Pancreas (tissue), 10 donors: ENCODE measurements around the gene NLGN2. TPM values are rescaled to one million over a fixed set of nuclear protein-coding genes. Genes with fewer than 3 reads are reported as not detected.
"Not testable (repeated sequence)": the region's sequence is repeated elsewhere in the genome, so short reads cannot be mapped to it uniquely, and the experiment has no call there.

Source experiments
- ATAC-seq, 4 donors: fragments of 200-7000 bp; cut with Tn5 transposase; one replicate each; pipeline versions ENCODE4 v1.8.0 to v1.9.1; 2020; ENCODE audit warnings: mild to moderate bottlenecking in 4 of 4, moderate library complexity in 4 of 4
- DNase-seq, 6 donors: peaks; one replicate each; pipeline ENCODE4 v3.0.0-alpha.2; 2020
- FAIRE-seq: peaks from 2 replicates; lab custom pipeline; 2012; peaks lifted over from hg19 to GRCh38; lab: Jason Lieb, UNC
- H3K27ac ChIP-seq, 4 donors: fragments of 200-600 bp; sonication (generic); 1 replicate in 3 of 4; 2 replicates in 1 of 4; pipeline versions ENCODE4 v1.5.0 to v1.8.0; 2020
- H3K27me3 ChIP-seq, 4 donors: fragments of 200-600 bp; one replicate each; pipeline ENCODE4 v1.8.0; 2021
- H3K36me3 ChIP-seq, 3 donors: fragments of 200-600 bp; sonication (generic) in 1 of 3; one replicate each; pipeline versions ENCODE4 v1.5.0 to v1.8.0; 2020 to 2021
- H3K4me1 ChIP-seq, 3 donors: fragments of 200-600 bp; one replicate each; pipeline ENCODE4 v1.8.0; 2021
- H3K4me3 ChIP-seq, 4 donors: fragments of 200-600 bp; sonication (generic) in 2 of 4; one replicate each; pipeline versions ENCODE4 v1.5.0 to v1.8.0; 2020 to 2021
- H3K9me3 ChIP-seq, 4 donors: fragments of 200-600 bp; one replicate each; pipeline ENCODE4 v1.8.0; 2021
- CTCF ChIP-seq, 4 donors: fragments of 200-600 bp; sonication (generic) in 3 of 4; IDR thresholded peaks; one replicate each; pipeline versions ENCODE4 v1.5.0 to v1.8.0; 2021; ENCODE audit warnings: antibody characterized with exemption in 4 of 4
- WGBS, 2 donors: extraction: QIAGEN DNeasy Blood & Tissue Kit; methylation state at CpG; one replicate each; pipeline ENCODE4 v1.1.7; 2013; 5-methylcytosine and 5-hydroxymethylcytosine counted together
- intact Hi-C, 3 donors: fragments of 100-400 bp; cut with DNase I; formaldehyde crosslinking; loops; one replicate each; pipeline versions ENCODE4 v1.11.1 to v1.14.2; 2022
- polyA plus RNA-seq, 2 donors: library from polyadenylated mRNA; stranded (reverse); fragments of 200-250 nt; gene quantifications; one replicate each; pipeline ENCODE4 v1.2.3, GENCODE V29; 2013
- total RNA-seq, 6 donors: library from RNA; stranded (reverse); fragmentation: NEBNext Ultra II Directional in 4 of 6; extraction: Animal tissue kit (Norgen Biotek cat#: 25700) in 4 of 6; gene quantifications; one replicate each; pipeline versions ENCODE4 v1.2.1 to v1.2.4, GENCODE V29; 2021 to 2023
- donor health status: healthy with polysubstance abuse.
- donor health status: DM: no; HTN: no; CAD: no; lungs with moderate emphysema.
- donor health status: DM: no; HTN: no; CAD: no.
- donor health status: control.
- donor health status: control.
- donor health status: Bipolar disorder and iron deficiency.
- donor health status: DM: yes; HTN: yes; CAD: no.
- donor health status: DM: no; HTN: no; CAD: no.
- donor health status: DM: no; HTN: no; CAD: no.
- donor health status: DM: yes; HTN: yes; CAD: no.

NLGN2 gene
- total RNA-seq (1 to 10 TPM; 2.9 to 8.4 (median 4.5) TPM), polyA plus RNA-seq (10 to 100 TPM in 1 of 2 donors, 1 to 10 TPM in 1; 7.4 to 13.7 TPM)

- ATAC-seq = no peak
- no peak within 1 kb of the TSS for H3K4me3 ChIP-seq
- FAIRE-seq = no peak
- peak in 1 of 6 donors; percentile 33 for DNase-seq
- 52 to 69% methylated on average over 9 to 11 of the region's 12 CpGs for WGBS, 2 donors
- no peak for TF ChIP-seq CTCF (IDR thresholded peaks at IDR 0.05)
- H3K36me3 ChIP-seq = no peaks in the 10 kb centered on the region
- no peaks in the 10 kb centered on the region for H3K9me3 ChIP-seq
- no peak within 1 kb of the TSS for H3K27ac ChIP-seq
- intact Hi-C loops = no loop called here
- peaks cover 2 to 6% (median 5%) of the 10 kb centered on the region in 3 donors for H3K4me1 ChIP-seq
- no peaks in the 10 kb centered on the region for H3K27me3 ChIP-seq
These were observed at the start of gene NLGN2 for GRCh38 chr17:7407485-7408251. Gene NLGN2 (plus strand): TSS chr17:7407845. CDS start chr17:7408256, 411 bp downstream.

GRCh38 chr17:7361906-7362305 lies 45.7 kb upstream of the NLGN2 start:
- FAIRE-seq (no peak), ATAC-seq (no peak), DNase-seq (no peak)
- no peak overlapping the region for H3K4me3 ChIP-seq
- H3K4me1 ChIP-seq = no peaks in the 10 kb centered on the region
- intact Hi-C loops = no loop called here
- TF ChIP-seq CTCF (IDR thresholded peaks at IDR 0.05) = no peak
- no peaks in the 10 kb centered on the region for H3K36me3 ChIP-seq
- no peaks in the 10 kb centered on the region for H3K9me3 ChIP-seq
- 35 to 44% methylated on average over 3 of the region's 3 CpGs for whole genome bisulfite sequencing, 2 donors
- H3K27ac ChIP-seq = no peak overlapping the region
- H3K27me3 ChIP-seq = no peaks in the 10 kb centered on the region

GRCh38 chr17:7363311-7363710 lies 44.3 kb upstream of the NLGN2 start:
- intact Hi-C loops = no loop called here
- FAIRE-seq (no peak), DNase-seq (no peak), ATAC-seq (no peak)
- Histone ChIP-seq H3K4me3 (no peak overlapping the region), H3K4me1 (no peaks in the 10 kb centered on the region), H3K9me3 (no peaks in the 10 kb centered on the region), H3K36me3 (no peaks in the 10 kb centered on the region), H3K27ac (no peak overlapping the region), H3K27me3 (no peaks in the 10 kb centered on the region)
- WGBS, 2 donors = 93 to 96% methylated on average over 6 of the region's 6 CpGs
- no peak for TF ChIP-seq CTCF (IDR thresholded peaks at IDR 0.05)

GRCh38 chr17:7365963-7366362 lies 41.7 kb upstream of the NLGN2 start:
- H3K36me3 ChIP-seq, H3K4me3 ChIP-seq, FAIRE-seq, ATAC-seq, H3K27me3 ChIP-seq, H3K27ac ChIP-seq, H3K4me1 ChIP-seq, DNase-seq, H3K9me3 ChIP-seq, intact Hi-C loops: not testable (repeated sequence)
- WGBS, 2 donors = 79 to 82% methylated on average over 6 of the region's 7 CpGs

- H3K27me3 ChIP-seq = no peaks in the 10 kb centered on the region
- H3K27ac ChIP-seq = no peak overlapping the region
- ATAC-seq (no peak), DNase-seq (no peak), FAIRE-seq (no peak)
- intact Hi-C loops = no loop called here
- WGBS, 2 donors = 80 to 82% methylated on average over 8 of the region's 8 CpGs
- H3K36me3 ChIP-seq = no peaks in the 10 kb centered on the region
- no peaks in the 10 kb centered on the region for H3K4me1 ChIP-seq
- no peaks in the 10 kb centered on the region for H3K9me3 ChIP-seq
- no peak for TF ChIP-seq CTCF (IDR thresholded peaks at IDR 0.05)
- no peak overlapping the region for H3K4me3 ChIP-seq
These were observed 40.6 kb upstream of the NLGN2 start for GRCh38 chr17:7367083-7367482.
